Stimulated activated CD8-positive, alpha-beta memory T cell treated with anti-CD3 and anti-CD28 coated beads, Interleukin-12 subunit alpha, Interleukin-12 subunit beta, amount 100 ng/mL, for 1 hour (primary cell): Measurements from ENCODE around the gene SPART.
"Not testable (repeated sequence)": the region's sequence is repeated elsewhere in the genome, so short reads cannot be mapped to it uniquely, and the experiment has no call there.

Source experiments
- DNase-seq: peaks from one replicate; pipeline ENCODE4 v3.0.0-alpha.2; 2020; ENCODE audit warnings: low read depth

SPART gene

GRCh38 chr13:36319793-36320192 lies 26.4 kb downstream of the SPART start:
- not testable (repeated sequence) for DNase-seq

GRCh38 chr13:36313047-36313969 lies 32.9 kb downstream of the SPART start:
- no peak for DNase-seq

GRCh38 chr13:36310417-36311108 lies 35.6 kb downstream of the SPART start:
- DNase-seq: no peak

GRCh38 chr13:36302289-36302688 lies 43.9 kb downstream of the SPART start:
- no peak for DNase-seq

- not testable (repeated sequence) for DNase-seq
Measured at GRCh38 chr13:36299469-36299868, 46.7 kb downstream of the SPART start.

- DNase-seq: no peak
Measured at GRCh38 chr13:36298535-36299068, 47.6 kb downstream of the SPART start.

- peak; percentile 12 for DNase-seq
Measured at GRCh38 chr13:36297366-36298338, 48.5 kb downstream of the SPART start, which contains the start of gene CCDC169. Gene CCDC169 (minus strand): TSS chr13:36297814. CDS start chr13:36297719, 95 bp downstream.

- no peak for DNase-seq
Measured at GRCh38 chr13:36294096-36294495, 52.1 kb downstream of the SPART start.

GRCh38 chr13:36293497-36293896 lies 52.7 kb downstream of the SPART start:
- no peak for DNase-seq

GRCh38 chr13:36288794-36289391 lies 57.3 kb downstream of the SPART start:
- DNase-seq: no peak

- DNase-seq: no peak
Measured at GRCh38 chr13:36286006-36286405, 60.2 kb downstream of the SPART start.

- no peak for DNase-seq
Measured at GRCh38 chr13:36282821-36283432, 63.3 kb downstream of the SPART start.

- DNase-seq: no peak
Measured at GRCh38 chr13:36275190-36276002, 70.8 kb downstream of the SPART start.

- no peak for DNase-seq
Measured at GRCh38 chr13:36273431-36273830, 72.8 kb downstream of the SPART start.

GRCh38 chr13:36261976-36262375 lies 84.2 kb downstream of the SPART start:
- no peak for DNase-seq

- no peak for DNase-seq
Measured at GRCh38 chr13:36261011-36261410, 85.2 kb downstream of the SPART start.

- no peak for DNase-seq
Measured at GRCh38 chr13:36259361-36260137, 86.6 kb downstream of the SPART start.

GRCh38 chr13:36258831-36259230 lies 87.4 kb downstream of the SPART start:
- DNase-seq: no peak
